ENCODE measurements around the gene EYA3.

The EYA3 gene

DNA sequence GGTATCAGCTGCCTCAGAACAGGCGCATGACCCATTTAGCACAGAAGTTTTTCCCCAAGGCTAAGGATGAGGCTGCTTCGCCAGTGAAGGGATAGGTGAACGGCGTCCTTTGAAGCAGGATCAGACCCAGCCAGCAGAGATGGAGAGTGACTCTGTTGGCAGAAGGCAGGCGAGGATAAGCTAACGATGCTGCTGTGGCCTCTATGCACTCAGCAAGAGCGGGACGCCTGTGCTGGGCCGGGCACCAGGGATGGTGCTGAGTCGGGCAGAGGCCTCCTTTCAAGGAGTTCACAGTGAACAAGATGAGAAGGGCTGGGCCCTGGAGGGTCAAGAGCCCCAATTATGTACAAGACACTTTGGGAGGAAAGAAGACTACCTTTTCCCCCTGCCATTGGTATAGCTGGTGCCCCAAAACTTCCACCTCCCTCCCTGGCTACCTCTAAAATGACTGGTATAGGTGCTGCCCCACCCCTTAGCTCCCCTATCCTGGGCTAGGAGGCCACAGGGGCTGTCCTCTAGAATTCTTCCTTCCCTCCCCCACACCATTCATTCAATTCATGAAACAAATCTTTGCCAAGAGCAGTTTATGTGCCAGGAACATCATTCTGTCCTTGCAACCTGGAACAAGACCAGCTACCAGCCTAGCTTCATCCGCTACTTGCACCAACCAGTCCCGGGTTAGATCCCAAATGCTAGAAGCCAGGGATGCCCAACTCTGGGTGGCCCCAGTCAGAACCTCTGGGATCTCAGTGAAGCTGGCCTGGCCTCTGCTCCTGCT lies 121.1 kb downstream of the EYA3 start:
- no peak for DNase-seq

DNA sequence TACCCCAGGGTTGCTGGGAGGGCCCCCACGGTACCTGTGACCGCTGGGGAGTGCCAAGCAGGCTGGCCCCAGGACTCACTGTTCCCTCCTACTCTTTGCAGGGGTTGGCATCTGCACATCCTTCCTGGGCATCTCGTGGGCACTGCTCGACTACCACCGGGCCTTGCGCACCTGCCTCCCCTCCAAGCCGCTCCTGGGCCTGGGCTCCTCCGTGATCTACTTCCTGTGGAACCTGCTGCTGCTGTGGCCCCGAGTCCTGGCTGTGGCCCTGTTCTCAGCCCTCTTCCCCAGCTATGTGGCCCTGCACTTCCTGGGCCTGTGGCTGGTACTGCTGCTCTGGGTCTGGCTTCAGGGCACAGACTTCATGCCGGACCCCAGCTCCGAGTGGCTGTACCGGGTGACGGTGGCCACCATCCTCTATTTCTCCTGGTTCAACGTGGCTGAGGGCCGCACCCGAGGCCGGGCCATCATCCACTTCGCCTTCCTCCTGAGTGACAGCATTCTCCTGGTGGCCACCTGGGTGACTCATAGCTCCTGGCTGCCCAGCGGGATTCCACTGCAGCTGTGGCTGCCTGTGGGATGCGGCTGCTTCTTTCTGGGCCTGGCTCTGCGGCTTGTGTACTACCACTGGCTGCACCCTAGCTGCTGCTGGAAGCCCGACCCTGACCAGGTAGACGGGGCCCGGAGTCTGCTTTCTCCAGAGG lies 121.9 kb downstream of the EYA3 start:
- DNase-seq, result no peak

DNA sequence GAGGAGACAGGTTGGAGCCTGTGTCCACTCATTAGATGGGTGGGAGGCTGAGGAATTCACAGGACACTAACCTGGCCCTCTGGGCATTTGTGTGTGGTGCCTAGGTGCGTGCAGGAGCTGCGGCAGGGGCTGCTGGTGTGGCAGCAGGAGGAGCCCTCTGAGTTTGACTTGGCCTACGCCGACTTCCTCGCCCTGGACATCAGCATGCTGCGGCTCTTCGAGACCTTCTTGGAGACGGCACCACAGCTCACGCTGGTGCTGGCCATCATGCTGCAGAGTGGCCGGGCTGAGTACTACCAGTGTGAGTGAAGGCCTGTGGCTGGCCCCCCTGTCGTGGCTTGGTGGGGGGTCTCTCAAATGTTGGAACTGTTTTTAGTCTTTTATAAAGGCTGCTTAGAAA lies 125.0 kb downstream of the EYA3 start:
- DNase-seq, result no peak

DNA sequence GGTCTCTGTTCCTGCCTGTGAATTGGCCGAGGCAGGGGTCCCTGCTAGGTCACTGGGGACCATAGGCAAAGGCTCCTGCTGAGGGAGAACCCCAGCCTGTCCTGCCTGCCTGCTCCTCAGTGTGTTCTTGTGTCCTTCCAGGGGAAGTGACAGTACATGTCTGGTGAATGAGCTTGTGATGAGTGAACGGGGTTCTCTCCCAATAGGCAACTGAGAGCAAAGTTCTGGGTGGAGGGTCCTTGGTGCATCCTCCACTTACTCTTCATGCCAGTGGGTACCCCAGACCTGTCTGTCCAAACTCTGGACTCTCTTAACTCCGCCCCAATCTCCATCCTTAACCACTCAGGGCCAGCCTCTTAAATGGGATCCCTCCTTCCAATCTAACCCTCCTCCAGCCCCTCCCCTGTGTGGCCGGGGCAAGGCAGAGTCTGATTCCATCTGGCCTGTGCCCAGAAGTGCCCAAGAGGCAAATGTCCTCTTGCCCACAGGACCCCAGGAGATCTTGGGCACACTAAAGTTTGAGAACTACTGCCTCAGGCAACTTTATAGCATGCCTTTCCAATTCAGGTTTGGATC lies 126.7 kb downstream of the EYA3 start:
- no peak for DNase-seq

DNA sequence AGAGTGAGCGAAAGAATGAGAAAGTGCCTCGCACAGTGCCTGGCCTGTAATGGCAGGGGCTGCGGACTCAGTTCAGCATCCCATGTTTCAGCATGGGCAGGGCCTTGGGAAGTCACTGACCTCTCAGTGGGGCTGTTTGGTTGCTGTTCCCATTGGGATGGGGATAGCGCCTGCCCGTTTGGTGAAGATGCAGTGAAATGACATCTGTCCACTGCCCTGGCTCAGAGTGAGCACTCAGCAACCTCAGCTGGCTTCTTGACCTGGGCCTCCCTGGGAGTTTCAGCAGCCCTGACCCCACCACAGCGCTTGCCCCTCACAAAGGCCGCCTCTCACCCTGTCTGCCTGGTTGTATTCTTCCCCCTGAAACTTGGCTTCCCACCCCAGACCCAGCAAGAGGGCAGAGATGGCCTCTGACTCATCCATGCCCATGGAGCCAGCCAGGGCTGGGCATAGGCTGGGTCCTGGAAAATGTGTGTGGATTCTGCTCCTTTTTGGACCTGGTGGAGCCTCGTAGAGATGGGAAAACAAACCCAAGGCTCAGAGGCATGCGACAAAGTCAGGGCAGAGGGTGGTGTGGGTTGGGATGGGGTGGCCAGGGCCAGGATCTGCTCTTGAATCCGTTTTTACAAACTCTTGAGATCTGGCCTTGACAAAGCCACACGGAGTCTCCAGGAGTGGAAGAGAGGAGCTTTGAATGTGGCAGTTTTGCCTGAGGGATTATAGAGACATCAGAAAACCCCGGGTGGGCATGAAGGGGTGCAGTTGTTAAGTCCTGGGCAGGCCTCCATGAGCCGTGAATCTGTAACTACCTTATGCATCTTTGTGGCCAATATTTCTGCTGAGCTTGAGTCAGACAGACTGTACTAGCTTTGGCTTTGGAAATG lies 127.4 kb downstream of the EYA3 start:
- no peak for DNase-seq

DNA sequence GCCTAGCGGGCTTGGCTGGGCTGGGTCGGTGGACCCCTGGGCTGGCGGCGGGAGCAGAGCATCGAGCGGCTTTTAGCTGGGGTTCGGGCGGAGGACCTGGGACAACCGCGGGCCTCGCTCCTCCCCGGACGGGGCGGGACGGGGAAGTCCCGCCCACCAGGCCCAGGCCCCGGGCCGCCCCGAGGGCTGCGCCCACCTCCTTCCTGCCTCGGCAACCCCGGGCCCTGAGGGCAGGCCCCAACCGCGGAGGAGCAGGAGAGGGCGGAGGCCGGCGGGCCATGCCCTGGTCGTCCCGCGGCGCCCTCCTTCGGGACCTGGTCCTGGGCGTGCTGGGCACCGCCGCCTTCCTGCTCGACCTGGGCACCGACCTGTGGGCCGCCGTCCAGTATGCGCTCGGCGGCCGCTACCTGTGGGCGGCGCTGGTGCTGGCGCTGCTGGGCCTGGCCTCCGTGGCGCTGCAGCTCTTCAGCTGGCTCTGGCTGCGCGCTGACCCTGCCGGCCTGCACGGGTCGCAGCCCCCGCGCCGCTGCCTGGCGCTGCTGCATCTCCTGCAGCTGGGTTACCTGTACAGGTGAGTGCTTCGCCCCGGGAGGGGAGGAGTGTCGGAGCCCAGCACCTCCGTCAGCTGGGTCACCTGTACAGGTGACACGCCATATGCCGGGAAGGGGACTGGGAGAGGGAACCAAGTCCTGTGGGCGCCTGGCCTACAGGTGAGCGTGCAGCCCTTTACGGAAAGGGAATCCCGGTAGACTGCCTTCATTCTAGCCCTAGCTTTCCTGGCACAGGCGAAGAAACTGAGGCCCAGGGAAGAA lies 128.4 kb downstream of the EYA3 start, which contains the start of gene XKR8:
Gene XKR8, plus strand, starts transcription at position 182 of the 812 bp plus-strand sequence. Its CDS starts 97 bp downstream, at position 279.
- DNase-seq, result peak in 1 of 2 donors; percentile 71

DNA sequence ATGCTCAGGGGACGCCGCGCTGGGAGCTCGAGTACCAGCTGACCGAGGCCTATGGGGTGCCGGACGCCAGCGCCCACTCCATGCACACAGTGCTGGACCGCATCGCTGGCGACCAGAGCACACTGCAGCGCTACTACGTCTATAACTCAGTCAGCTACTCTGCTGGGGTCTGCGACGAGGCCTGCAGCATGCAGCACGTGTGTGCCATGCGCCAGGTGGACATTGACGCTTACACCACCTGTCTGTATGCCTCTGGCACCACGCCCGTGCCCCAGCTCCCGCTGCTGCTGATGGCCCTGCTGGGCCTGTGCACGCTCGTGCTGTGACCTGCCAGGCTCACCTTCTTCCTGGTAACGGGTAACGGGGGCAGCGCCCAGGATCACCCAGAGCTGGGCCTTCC lies 129.9 kb downstream of the EYA3 start:
- no peak for DNase-seq

DNA sequence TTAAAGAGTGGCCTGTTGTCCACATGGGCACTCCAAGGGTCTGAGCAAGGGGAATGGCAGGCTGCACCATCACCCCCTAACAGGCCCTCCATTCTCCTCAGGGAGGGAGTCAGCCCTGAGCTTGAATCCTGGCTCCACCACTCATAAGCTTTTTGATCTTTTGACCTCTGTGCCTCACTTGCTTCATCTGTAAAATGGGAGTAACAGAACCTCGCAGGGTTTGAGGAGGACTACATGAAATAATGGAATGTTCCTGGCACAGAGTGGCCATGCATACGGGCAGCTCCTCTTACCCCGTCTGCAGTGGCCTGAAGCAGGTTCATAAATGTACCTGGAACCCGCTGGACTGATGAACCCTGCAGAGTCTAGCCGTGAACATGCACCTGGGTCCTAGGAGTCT lies 130.8 kb downstream of the EYA3 start:
- no peak for DNase-seq

DNA sequence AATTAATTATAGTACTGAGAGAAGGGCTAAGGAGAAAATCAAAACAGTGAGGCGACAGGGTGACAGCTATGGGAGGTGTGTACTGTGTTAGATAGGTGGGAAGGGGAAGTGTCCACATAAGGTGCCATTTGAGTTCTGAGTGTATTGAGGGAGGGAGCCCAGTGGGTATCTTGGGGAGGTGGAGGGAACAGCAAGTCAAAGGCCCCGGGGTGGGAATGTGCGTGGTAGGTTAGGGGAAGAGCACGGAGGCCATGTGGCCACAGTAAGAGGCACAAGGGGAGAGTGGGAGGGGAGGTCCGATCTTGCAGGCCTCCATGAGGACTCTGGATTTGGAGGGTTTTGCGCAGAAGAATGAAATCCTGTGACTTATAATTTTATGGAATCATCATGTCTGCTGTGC lies 131.6 kb downstream of the EYA3 start:
- DNase-seq, result no peak

DNA sequence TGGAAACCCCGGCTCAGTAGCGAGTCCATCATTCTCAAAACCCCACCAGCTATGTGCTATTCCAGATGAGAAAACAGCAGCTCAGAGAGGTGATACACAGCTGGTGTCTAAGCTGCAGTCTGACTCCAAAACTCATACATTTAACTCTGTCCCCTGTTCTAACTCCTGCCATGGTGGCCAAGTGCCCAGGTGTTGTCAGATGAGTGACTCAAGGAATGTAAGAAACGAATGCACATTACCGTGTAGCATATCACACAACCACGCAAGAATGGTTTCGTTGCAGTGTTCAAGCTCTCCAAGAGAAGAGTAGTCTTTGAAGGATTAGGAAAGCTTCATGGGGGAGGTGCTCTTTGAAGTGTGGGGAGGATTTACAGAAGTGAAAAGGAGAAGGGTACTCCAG lies 133.3 kb downstream of the EYA3 start:
- DNase-seq, result no peak

DNA sequence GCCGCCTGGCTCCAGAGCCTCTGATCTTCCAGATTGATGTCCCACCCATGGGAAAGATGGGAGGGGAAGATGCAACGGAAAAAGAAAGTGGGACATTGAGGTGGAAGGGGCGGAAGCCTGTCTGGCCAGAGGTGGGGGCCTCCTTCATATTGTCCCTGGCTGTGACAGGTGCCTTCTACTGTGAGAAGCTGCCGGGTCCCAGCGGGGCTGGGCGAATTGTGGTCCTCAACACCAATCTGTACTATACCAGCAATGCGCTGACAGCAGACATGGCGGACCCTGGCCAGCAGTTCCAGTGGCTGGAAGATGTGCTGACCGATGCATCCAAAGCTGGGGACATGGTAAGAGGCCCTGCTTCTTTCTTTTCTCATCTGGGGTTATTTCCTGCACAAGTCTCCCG lies 134.2 kb downstream of the EYA3 start:
- DNase-seq, result no peak

DNA sequence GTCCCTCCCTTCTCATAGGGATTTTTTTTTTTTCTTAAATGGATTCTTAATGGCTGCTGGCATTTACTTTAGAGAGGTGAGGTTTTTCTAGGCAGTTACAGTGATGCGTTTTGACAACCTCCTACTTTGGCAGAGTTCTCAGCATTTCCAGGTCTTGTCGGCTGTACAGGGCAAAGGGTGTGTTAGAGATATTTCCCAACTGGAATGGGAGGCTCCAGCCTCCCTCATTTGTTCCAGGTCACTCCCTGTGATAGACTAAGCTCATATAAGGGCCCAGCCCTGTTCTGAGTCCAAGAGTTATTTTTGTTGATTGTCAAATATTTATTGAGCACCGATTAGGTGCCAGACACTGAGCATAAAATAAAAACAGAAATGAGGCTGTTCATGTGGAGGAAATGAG lies 136.3 kb downstream of the EYA3 start:
- no peak for DNase-seq

DNA sequence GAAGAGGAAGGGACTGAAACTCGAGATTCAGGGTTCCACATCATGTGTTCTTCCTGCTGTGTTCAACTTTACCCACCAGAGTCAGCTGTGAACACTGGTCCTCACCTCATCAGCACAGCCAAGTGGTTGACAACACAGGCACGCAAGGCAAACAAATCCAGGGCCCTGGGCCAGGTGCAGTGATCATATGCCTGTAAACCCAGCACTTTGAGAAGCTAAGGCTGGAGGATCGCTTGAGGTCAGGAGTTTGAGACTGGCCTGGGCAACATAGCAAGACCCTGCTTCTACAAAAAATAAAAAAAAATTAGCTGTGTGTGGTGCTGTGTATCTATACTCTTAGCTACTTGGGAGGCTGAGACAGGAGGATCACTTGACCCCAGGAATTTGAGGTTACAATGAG lies 137.0 kb downstream of the EYA3 start:
- no peak for DNase-seq

DNA sequence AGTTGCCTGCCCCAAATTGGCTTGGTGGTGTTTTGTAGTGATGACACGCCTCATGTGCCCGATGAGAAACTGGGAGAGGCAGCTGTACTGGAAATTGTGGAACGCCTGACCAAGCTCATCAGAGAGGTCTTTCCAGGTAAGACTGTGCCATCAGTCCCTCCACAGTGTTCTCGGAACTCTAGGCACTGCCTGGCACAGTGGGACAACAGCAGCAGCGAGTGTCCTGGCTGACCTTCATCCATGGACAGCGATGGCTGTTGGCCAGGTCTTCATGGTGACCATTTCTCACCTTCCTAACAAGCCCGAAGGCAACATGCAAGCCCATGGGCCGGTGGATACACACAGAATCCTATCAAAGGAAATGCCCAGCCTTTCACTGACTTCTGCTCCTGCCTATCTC lies 139.4 kb downstream of the EYA3 start:
- DNase-seq, result no peak

DNA sequence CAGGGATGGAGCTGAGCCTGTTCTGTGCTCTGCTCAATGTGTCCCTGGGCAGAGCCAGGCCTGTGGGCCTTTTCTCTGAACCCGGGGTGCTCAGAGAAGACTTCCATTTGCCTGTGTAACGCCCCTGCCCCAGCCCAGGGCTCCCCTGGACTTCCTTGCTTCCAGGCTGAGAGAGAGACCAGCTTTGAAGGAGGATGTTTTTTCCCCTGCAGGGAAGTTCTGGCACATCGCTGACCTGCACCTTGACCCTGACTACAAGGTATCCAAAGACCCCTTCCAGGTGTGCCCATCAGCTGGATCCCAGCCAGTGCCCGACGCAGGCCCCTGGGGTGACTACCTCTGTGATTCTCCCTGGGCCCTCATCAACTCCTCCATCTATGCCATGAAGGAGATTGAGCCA lies 143.4 kb downstream of the EYA3 start:
- no peak for DNase-seq

DNA sequence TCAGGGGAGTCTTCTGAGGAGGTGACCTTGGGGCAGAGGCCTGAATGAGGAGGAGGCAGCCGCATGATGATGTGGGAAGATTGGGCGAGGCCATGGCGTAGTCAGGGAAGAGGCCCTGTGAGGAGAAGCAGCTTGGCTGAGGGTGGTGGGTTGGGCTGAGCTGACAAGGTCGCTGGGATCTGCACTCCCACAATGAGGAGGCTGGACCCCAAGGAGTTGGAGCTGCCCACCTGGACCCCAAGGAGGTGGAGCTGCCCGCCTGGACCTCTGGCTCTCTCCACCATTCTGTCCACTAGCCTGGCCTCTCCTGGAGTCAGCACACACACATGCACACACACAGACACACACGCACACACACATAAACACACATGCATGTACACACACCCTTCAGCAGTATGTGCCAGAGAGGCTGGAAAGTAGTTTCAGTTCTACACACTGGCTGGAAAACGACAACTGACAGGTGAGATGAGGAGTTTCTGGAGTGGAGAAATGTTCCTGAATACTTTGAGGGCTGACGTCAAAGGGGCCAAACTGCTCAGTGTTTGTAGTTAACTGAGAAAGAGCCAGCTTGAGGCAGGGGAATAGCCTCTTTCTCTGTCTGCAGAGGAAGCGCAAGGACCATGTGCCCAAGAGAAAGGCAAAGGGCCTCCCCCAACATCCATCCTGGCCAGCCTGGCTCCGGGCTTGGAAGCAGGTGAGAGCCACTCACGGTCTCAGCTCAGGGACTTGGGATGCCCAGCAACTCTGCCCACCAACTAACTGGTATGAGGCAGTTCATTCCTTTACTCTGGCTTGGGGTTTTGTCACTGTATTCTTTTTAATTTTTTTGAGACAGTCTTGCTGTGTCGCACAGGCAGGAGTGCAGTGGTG lies 146.5 kb downstream of the EYA3 start:
- DNase-seq, result no peak

DNA sequence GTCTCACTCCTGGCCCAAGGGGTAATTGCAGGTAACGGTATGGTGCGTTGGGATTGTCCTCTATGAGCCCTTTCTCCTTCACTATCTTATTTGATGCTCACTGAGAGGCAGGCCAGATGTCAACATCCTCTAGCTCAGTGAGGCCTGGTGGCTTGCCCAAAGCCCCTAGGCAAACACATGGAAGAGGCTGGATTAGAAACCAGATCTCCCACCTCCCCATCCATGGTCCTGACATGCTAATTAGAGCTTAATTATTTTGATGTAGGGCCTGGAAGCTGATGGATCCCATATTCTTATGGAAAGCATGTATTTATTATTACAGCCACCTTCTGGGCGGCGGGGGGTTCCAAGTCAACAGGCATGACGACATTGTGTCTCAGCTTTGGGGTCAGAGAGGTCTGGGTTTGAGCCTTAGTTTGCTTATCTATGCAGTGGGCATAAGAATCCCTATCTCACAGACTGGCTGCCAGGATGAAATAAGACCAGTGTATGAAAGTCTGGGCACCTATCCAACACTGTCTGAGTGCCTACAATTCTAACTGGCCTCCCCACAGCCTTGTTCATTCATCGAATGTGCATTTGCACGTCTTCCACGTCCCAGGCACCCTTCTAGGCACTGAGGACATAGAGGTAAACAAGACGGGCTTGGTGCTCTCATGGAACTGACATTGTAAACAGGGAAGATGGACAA lies 147.4 kb downstream of the EYA3 start:
- DNase-seq, result no peak

DNA sequence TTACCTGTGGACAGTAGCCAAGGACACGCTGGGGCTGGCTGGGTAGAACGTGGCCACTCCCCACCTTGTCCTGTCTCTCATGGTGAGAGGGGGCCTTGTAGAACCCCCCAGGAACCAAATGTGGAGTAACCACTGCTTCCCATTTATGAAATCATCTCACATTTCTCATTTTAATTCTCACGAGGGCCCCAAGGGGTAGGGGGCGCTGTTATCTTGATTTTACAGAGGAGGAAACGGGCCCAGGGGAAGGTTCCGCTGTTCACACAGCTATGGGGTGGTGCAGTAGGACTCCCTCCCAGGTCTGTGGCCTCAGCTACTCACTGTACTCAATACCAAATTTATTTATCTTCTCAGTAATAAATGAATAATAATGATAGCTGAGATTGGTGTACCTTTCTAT lies 148.1 kb downstream of the EYA3 start:
- no peak for DNase-seq

DNA sequence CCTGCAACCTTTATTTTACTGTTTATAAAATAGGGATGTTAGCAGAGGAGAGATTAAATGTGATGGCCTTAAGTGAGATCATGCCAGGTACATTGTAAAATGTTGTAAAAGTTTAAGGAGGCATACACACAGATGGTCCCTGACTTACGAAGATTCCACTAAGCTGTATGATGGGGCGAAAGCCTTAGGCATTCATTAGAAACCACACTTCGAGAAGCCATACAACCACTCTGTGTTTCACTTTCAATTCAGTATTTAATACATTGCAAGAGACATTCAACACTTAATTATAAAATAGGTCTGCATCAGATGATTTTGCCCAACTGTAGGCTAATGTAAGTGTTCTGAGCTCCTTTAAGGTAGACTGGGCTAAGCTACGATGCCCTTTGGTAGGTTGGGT lies 149.9 kb downstream of the EYA3 start:
- DNase-seq, result no peak

DNA sequence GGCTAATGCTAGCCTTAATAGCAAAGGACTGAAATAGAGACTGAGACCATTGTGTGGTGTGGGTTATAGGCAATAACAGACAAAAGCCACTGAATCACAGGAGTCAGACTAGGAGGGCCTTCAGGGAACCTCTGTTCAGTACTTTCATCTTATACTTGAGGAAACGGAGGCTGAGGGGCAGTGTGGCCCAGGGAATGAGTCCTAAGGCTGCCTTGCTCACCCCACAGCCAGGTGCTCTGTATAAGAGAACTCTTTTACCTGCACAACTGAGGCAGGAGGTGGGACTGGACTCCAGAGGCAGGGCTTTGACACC lies 150.9 kb downstream of the EYA3 start:
- no peak for DNase-seq

DNA sequence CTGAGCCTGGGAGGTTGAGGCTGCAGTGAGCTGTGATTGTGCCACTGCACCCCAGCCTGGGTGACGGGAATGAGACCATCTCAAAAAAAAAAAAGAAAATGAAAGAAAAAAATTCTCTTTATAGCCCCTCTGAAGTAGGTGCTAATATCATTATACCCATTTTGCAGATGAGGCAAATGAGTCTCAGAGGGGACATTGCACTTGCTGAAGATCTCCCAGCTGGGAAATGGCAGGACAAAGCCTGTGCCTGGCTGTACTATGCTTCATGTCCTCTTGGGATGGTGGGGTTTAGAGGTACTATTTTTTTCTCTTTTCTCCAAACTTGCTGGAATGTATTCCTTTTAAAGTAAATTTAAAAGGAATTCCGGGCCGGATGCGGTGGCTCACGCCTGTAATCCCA lies 152.0 kb downstream of the EYA3 start:
- DNase-seq, result no peak
